Upper lobe of right lung (tissue), 1 donor: Measurements from ENCODE around the gene SLC2A3. TPM values are rescaled to one million over a fixed set of nuclear protein-coding genes. Genes with fewer than 3 reads are reported as not detected.
"Not testable (repeated sequence)": the region's sequence is repeated elsewhere in the genome, so short reads cannot be mapped to it uniquely, and the experiment has no call there.

ENCODE experiments used
- ATAC-seq: fragments of 200-7000 bp; cut with Tn5 transposase; one replicate; pipeline ENCODE4 v1.9.1; 2020; ENCODE audit warnings: mild to moderate bottlenecking, moderate library complexity
- DNase-seq: peaks from one replicate; pipeline ENCODE4 v3.0.0-alpha.2; 2020
- H3K27ac ChIP-seq: fragments of 200-600 bp; one replicate; pipeline ENCODE4 v1.8.0; 2022
- H3K27me3 ChIP-seq: fragments of 200-600 bp; one replicate; pipeline ENCODE4 v1.8.0; 2022; ENCODE audit warnings: mild to moderate bottlenecking
- H3K36me3 ChIP-seq: fragments of 200-600 bp; one replicate; pipeline ENCODE4 v1.8.0; 2022
- H3K4me1 ChIP-seq: fragments of 200-600 bp; one replicate; pipeline ENCODE4 v1.8.0; 2022
- H3K4me3 ChIP-seq: fragments of 200-600 bp; one replicate; pipeline ENCODE4 v1.8.0; 2022; ENCODE audit warnings: mild to moderate bottlenecking
- H3K9me3 ChIP-seq: fragments of 200-600 bp; one replicate; pipeline ENCODE4 v1.8.0; 2022
- intact Hi-C: fragments of 100-400 bp; cut with DNase I; formaldehyde crosslinking; loops from one replicate; pipeline ENCODE4 v1.11.0; 2022
- total RNA-seq: library from RNA; stranded (reverse); fragmentation: NEBNext Ultra II Directional; extraction: Animal tissue kit (Norgen Biotek cat#: 25700); gene quantifications from one replicate; pipeline ENCODE4 v1.2.1, GENCODE V29; 2021
- TF ChIP-seq, protein P1 (sequence below): fragments of 200-600 bp; IDR thresholded peaks from one replicate; pipeline ENCODE4 v1.8.0; 2022; ENCODE audit warnings: antibody characterized with exemption
- donor health status: DM: no; HTN: yes; CAD: no; lungs with severe emphysema.

SLC2A3 gene
- total RNA-seq, 1 donor from 2014 or later, result 153 TPM

GRCh38 chr12:7892186-7892980 is 43.6 kb downstream of the SLC2A3 start:
- intact Hi-C loops, result no loop called here
- ATAC-seq (no peak), DNase-seq (no peak)

DNA sequence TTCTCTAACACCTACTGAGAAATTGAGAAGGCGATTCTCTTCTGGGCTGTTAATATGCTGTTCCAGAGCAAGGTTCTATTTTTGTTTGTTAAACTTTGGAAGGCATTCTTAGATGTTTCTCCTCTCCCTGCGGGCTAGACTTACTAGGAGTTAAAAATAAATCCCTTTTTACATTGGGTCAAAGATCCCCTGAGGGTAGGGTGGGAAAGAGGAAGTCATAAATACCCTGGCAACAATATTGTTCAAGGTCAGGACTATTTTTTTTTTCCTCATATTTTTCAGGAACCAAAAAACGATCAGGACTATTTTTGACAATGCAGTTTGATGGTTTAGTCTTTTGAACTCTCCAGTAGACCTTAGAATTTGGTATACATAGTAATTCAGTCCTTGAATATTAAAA is 51.3 kb downstream of the SLC2A3 start:
- DNase-seq (no peak), ATAC-seq (peak; percentile 41)
- no peaks in the 10 kb centered on the region for H3K9me3 ChIP-seq
- H3K27me3 ChIP-seq, result no peaks in the 10 kb centered on the region
- no peaks in the 10 kb centered on the region for H3K4me1 ChIP-seq
- H3K4me3 ChIP-seq, result no peak overlapping the region
- no peaks in the 10 kb centered on the region for H3K36me3 ChIP-seq
- no peak overlapping the region for H3K27ac ChIP-seq
- TF ChIP-seq, protein P1, sequence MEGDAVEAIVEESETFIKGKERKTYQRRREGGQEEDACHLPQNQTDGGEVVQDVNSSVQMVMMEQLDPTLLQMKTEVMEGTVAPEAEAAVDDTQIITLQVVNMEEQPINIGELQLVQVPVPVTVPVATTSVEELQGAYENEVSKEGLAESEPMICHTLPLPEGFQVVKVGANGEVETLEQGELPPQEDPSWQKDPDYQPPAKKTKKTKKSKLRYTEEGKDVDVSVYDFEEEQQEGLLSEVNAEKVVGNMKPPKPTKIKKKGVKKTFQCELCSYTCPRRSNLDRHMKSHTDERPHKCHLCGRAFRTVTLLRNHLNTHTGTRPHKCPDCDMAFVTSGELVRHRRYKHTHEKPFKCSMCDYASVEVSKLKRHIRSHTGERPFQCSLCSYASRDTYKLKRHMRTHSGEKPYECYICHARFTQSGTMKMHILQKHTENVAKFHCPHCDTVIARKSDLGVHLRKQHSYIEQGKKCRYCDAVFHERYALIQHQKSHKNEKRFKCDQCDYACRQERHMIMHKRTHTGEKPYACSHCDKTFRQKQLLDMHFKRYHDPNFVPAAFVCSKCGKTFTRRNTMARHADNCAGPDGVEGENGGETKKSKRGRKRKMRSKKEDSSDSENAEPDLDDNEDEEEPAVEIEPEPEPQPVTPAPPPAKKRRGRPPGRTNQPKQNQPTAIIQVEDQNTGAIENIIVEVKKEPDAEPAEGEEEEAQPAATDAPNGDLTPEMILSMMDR, result no peak
- intact Hi-C loops, result no loop called here

More at GRCh38 chr12:7892186-7892980, 43.6 kb downstream of the SLC2A3 start:
- H3K36me3 ChIP-seq, result no peaks in the 10 kb centered on the region
- H3K4me1 ChIP-seq, result peaks cover 5% of the 10 kb centered on the region
- no peak overlapping the region for H3K27ac ChIP-seq
- H3K27me3 ChIP-seq, result no peaks in the 10 kb centered on the region
- H3K9me3 ChIP-seq, result no peaks in the 10 kb centered on the region
- TF ChIP-seq, protein P1, result no peak
- no peak overlapping the region for H3K4me3 ChIP-seq

DNA sequence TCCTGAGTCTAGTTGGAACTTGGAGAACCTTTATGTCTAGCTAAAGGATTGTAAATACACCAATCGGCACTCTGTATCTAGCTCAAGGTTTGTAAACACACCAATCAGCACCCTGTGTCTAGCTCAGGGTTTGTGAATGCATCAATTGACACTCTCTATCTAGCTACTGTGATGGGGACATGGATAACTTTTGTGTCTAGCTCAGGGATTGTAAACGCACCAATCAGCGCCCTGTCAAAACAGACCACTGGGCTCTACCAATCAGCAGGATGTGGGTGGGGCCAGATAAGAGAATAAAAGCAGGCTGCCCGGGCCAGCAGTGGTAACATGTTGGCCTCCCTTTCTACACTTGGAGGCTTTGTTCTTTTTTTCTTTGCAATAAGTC is 54.3 kb downstream of the SLC2A3 start:
- H3K4me1 ChIP-seq, H3K36me3 ChIP-seq, intact Hi-C loops, H3K27me3 ChIP-seq, H3K4me3 ChIP-seq, H3K9me3 ChIP-seq, DNase-seq, ATAC-seq, H3K27ac ChIP-seq: not testable (repeated sequence)

GRCh38 chr12:7880952-7881735 is 54.8 kb downstream of the SLC2A3 start:
- H3K27me3 ChIP-seq, DNase-seq, intact Hi-C loops, H3K27ac ChIP-seq, H3K9me3 ChIP-seq, H3K36me3 ChIP-seq, ATAC-seq, H3K4me3 ChIP-seq, H3K4me1 ChIP-seq: not testable (repeated sequence)

- TF ChIP-seq, protein P1, result no peak
- Histone ChIP-seq H3K27ac (no peak overlapping the region), H3K9me3 (no peaks in the 10 kb centered on the region), H3K4me1 (no peaks in the 10 kb centered on the region), H3K36me3 (no peaks in the 10 kb centered on the region), H3K4me3 (no peak overlapping the region), H3K27me3 (no peaks in the 10 kb centered on the region)
- no peak for ATAC-seq
- no peak for DNase-seq
- intact Hi-C loops, result no loop called here
Observed at GRCh38 chr12:7879246-7879645, 56.7 kb downstream of the SLC2A3 start.

DNA sequence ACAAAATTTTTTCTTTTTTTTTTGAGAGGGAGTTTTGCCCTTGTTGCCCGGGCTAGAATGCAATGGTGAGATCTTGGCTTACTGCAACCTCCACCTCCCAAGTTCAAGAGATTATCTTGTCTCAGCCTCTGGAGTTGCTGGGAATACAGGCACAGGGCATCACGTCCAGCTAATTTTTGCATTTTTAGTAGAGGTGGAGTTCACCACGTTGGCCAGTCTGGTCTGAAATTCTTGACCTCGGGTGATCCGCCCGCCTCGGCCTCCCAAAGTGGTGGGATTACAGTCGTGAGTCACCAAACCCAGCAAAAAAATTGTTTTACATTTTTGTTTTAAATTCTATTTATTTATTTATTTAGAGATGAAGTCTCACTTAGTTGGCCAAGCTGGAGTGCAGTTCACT is 58.6 kb downstream of the SLC2A3 start:
- no peaks in the 10 kb centered on the region for H3K36me3 ChIP-seq
- ATAC-seq (no peak), DNase-seq (no peak)
- H3K4me3 ChIP-seq, result no peak overlapping the region
- peaks cover 13% of the 10 kb centered on the region for H3K27me3 ChIP-seq
- intact Hi-C loops, result no loop called here
- H3K27ac ChIP-seq, result no peak overlapping the region
- no peaks in the 10 kb centered on the region for H3K9me3 ChIP-seq
- TF ChIP-seq, protein P1, result no peak
- peaks cover 4% of the 10 kb centered on the region for H3K4me1 ChIP-seq
